Measurements from ENCODE around the gene SPATA3.

SPATA3 gene

GRCh38 chr2:231050018-231050901, 54.3 kb downstream of the SPATA3 start:
- no peak for DNase-seq

DNA sequence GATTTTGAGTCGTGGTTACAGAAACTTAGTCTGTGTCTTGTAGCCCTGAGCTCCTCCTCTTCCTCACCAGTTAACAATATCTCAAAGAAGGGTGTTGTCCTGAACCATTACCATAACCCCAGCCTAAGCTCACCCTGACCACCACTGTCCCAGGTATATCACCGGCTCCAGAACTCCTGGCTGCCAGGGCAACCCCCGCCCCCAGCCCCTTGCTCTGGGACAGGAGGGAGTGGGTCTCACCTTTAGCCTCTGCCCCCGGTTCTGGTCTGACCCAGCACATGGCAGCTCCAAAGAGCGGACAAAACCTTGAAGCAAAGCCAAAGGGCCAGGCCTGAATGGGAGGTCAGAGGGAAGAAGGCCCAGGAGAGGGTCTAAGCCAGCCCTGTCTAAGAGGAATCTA, 55.2 kb downstream of the SPATA3 start:
- DNase-seq: no peak

- peak; percentile 83 to 85 for DNase-seq
These were observed 56.9 kb downstream of the SPATA3 start for GRCh38 chr2:231052494-231053451.

DNA sequence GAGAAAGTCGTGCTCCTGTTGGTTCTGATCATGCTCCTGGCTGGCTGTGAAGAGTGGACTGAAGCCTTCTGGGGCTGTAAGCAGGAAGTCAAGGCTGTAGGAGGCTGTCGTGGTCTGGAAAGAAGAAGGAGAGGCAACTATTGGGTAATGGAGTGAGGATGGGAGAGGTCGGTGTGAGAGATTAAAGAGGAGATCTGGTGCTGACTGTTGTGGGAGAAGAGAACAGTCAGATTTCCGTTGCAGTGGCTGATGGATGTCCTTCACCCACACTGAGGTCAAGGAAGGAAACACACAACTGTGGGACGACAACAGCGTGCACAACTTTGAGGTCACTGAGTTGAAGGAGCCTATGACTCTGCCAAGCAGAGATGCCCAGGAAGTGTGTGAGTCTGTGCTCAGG, 57.9 kb downstream of the SPATA3 start:
- no peak for DNase-seq

- peak; percentile 93 to 96 for DNase-seq
These were observed 60.8 kb downstream of the SPATA3 start, which contains the start of gene PSMD1 for GRCh38 chr2:231056453-231057416. PSMD1 (plus strand) TSS chr2:231056867; CDS start chr2:231057026, 159 bp downstream.

GRCh38 chr2:231057590-231057989, 61.7 kb downstream of the SPATA3 start:
- DNase-seq: no peak

Measured in CD4-positive, alpha-beta T cell treated with Interleukin-4 for 1 hour (primary cell).